K562 treated with DMSO at 1 percent for 12 hours (cell line): ENCODE data around the gene ODF4. TPM values are rescaled to one million over a fixed set of nuclear protein-coding genes. Genes with fewer than 3 reads are reported as not detected.

Source experiments
- total RNA-seq: library from RNA; unstranded; fragments of 300-600 nt; gene quantifications from 2 replicates; pipeline ENCODE4 v1.2.3, GENCODE V29; 2022; ENCODE audit not compliant: insufficient read depth

ODF4 gene
- total RNA-seq: not detected in 2 replicates

GRCh38 chr17:8339540-8339939, at the start of gene ODF4:
Gene ODF4 (plus strand): TSS chr17:8339840. CDS start chr17:8340052, 212 bp downstream.

DNA sequence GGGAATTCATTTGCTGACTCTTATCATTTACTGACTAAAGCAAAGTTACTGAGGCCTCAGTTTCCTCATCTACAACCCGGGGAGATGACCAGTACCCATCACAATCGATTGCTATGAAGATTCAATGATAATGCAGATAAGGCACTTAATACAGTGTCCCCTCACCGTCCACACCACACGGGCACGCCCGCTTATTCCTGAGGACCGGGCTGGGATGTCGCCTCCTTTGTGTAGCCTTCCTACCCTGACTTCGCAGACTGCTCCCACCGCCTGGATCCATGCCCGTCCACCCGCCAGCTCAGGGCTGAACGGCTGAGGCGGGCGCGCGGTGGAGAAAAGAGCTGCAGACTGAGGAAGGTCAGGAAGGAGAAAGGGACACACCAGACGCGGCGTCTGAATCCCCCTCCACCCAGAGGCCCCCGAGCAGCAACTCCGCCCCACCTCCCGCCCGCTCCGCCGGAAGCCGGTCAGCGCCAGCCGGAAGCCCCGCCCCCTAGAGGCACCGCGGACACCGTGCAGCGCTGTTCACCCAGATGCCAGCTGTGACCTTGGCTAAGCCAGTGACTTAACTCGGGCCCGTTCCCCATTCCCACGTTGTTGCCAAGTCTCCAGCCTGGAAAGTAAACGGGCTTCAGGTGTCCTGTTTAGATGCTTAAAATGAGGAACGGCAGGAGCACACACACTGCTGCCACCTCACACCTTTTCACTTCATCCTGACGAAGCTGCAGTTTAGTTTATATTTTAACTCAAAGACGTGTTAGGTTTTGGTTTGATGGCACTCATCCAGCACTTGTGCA, 36.8 kb downstream of the ODF4 start, which contains the start of gene KRABD2:
Gene KRABD2 (minus strand): TSS at position 434 of the 797 bp plus-strand sequence.

GRCh38 chr17:8383143-8383822, 43.6 kb downstream of the ODF4 start, which contains the start of gene RPL26:
Gene RPL26 (minus strand): TSS chr17:8383193. CDS start chr17:8382310, 883 bp downstream.

Other genes starting within 250 kb of the ODF4 start
- not detected in 2 replicates for gene ALOXE3, start 221.3 kb upstream of the ODF4 start, total RNA-seq
- 1.6 TPM in 1 of 2 replicates, not detected in the other for gene HES7, start 215.7 kb upstream of the ODF4 start, total RNA-seq
- 3.3 and 6.1 TPM in 2 replicates for gene PER1, start 187.4 kb upstream of the ODF4 start, total RNA-seq
- gene VAMP2, start 176.9 kb upstream of the ODF4 start, total RNA-seq: 23.8 and 39.3 TPM in 2 replicates
- 17.1 and 17.9 TPM in 2 replicates for gene TMEM107, start 163.5 kb upstream of the ODF4 start, total RNA-seq
- gene BORCS6, start 149.7 kb upstream of the ODF4 start, total RNA-seq: 11.4 and 14.8 TPM in 2 replicates
- gene AURKB, start 129.3 kb upstream of the ODF4 start, total RNA-seq: 179 TPM in 2 replicates
- gene CTC1, start 91.8 kb upstream of the ODF4 start, total RNA-seq: 3.2 and 9.1 TPM in 2 replicates
- 4.5 and 9.7 TPM in 2 replicates for gene PFAS, start 90.6 kb upstream of the ODF4 start, total RNA-seq
- 17.3 and 21.5 TPM in 2 replicates for gene RANGRF, start 51.2 kb upstream of the ODF4 start, total RNA-seq
- 9.5 and 11.3 TPM in 2 replicates for gene SLC25A35, start 44.4 kb upstream of the ODF4 start, total RNA-seq
- gene ARHGEF15, start 29.6 kb upstream of the ODF4 start, total RNA-seq: not detected in 2 replicates
- gene RPL26, start 43.4 kb downstream of the ODF4 start, total RNA-seq: 5,262 and 6,153 TPM in 2 replicates
- not detected in 2 replicates for gene RNF222, start 58.0 kb downstream of the ODF4 start, total RNA-seq
- gene NDEL1, start 96.0 kb downstream of the ODF4 start, total RNA-seq: 17.4 and 36.8 TPM in 2 replicates